ENCODE data around the gene TMEM248.
A peak's percentile ranks its signal among the peaks of the same experiment; 100 is the strongest.
"Not testable (repeated sequence)": the region's sequence is repeated elsewhere in the genome, so short reads cannot be mapped to it uniquely, and the experiment has no call there.

Gene TMEM248, protein sequence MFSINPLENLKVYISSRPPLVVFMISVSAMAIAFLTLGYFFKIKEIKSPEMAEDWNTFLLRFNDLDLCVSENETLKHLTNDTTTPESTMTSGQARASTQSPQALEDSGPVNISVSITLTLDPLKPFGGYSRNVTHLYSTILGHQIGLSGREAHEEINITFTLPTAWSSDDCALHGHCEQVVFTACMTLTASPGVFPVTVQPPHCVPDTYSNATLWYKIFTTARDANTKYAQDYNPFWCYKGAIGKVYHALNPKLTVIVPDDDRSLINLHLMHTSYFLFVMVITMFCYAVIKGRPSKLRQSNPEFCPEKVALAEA

DNA sequence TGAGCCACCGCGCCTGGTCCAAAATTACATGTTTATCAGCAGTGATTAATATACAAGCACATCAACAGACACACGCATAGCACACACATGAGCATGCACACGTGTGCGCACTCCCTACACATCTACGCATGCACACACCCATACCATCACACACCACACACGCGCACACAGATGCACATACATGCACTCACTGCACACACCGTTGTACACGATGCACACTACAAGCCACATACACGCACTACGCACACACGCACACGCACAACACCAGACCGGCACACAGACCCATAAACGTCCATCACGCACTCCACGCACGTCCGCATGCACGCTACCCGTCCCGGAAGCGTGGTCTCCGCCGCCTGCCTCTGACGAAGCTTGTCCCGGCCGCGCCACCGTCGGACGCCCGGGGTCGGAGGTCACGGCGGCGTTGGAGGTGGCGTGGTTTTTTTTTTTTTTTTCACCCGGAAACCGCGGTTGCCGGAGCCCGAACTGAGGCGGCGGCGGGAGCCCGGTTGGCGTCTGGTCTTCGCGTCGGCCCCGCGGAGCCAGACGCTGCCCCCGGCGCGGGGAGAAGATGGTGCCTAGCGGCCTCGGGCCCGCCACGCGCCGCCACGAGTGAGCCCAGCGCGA, at the start of gene TMEM248:
Gene TMEM248 (plus strand): TSS at position 457 of the 627 bp plus-strand sequence. CDS start 20,641 bp downstream, outside the sequence.
- H3K4me3 ChIP-seq (ENCODE audit: low read depth, low read length): peak within 1 kb of the TSS; percentile 84
- peak; percentile 66 for DNase-seq (ENCODE audit: low read depth)
- TF ChIP-seq, protein P1, sequence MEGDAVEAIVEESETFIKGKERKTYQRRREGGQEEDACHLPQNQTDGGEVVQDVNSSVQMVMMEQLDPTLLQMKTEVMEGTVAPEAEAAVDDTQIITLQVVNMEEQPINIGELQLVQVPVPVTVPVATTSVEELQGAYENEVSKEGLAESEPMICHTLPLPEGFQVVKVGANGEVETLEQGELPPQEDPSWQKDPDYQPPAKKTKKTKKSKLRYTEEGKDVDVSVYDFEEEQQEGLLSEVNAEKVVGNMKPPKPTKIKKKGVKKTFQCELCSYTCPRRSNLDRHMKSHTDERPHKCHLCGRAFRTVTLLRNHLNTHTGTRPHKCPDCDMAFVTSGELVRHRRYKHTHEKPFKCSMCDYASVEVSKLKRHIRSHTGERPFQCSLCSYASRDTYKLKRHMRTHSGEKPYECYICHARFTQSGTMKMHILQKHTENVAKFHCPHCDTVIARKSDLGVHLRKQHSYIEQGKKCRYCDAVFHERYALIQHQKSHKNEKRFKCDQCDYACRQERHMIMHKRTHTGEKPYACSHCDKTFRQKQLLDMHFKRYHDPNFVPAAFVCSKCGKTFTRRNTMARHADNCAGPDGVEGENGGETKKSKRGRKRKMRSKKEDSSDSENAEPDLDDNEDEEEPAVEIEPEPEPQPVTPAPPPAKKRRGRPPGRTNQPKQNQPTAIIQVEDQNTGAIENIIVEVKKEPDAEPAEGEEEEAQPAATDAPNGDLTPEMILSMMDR (IDR thresholded peaks at IDR 0.05; ENCODE audit: control insufficient read depth, extremely low read depth, insufficient read depth): no peak

DNA sequence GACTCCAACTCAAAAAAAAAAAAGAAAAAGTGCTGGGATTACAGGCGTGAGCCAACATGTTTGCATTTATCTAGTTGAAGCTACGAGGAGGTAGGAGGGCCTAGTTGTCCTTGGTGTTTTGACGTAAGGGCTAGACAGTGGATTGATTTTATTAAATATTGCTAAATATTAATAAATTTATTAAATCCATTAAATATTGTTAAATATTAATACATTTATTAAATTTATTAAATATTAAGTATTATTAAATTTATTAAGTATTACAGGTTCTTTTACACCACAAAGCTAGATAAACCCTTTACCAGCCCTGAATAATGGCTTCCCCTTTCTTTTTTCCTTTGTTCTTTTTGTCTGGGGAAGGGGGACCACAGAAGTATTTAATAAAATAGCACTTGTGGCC, 47.5 kb upstream of the TMEM248 start:
- TF ChIP-seq, protein P1 (IDR thresholded peaks at IDR 0.05; ENCODE audit: control insufficient read depth, extremely low read depth, insufficient read depth): no peak
- DNase-seq (ENCODE audit: low read depth): no peak
- H3K4me3 ChIP-seq (ENCODE audit: low read depth, low read length): no peak overlapping the region

DNA sequence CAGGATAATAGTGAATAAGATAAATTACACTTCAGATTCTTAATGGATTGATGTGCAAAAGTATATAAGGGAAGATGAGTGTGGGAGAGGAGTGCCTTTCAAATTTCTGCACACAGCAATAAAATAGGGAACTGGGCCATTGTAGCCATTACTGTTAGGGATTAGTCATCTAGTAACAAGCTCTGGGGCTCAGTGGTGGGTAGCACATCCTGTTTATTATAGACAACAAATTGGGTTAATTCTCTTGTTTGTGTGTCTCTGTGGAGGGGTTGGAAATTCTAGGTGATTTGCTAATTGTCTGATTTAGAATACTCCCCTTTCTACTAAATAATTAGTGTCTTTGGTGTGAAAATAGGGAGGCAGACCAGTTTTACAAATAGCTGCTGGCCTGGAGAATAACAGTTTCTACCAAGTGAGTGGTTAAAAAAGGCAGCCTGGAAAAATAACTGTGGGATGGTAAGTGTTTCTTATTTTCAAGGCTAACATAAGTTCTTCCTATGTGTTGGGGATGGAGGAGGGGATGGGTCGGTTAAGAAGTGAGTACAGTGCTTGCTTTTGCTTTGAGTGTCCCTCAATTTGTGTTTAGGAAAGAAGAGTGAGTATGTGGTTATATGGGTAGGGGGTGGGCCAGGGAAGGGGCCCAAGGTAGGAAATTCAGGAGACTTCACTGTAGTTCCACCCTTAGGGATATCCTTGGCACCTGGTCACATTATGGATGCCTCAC, 43.3 kb upstream of the TMEM248 start:
- DNase-seq (ENCODE audit: low read depth): no peak
- TF ChIP-seq, protein P1 (IDR thresholded peaks at IDR 0.05; ENCODE audit: control insufficient read depth, extremely low read depth, insufficient read depth): no peak
- H3K4me3 ChIP-seq (ENCODE audit: low read depth, low read length): no peak overlapping the region

DNA sequence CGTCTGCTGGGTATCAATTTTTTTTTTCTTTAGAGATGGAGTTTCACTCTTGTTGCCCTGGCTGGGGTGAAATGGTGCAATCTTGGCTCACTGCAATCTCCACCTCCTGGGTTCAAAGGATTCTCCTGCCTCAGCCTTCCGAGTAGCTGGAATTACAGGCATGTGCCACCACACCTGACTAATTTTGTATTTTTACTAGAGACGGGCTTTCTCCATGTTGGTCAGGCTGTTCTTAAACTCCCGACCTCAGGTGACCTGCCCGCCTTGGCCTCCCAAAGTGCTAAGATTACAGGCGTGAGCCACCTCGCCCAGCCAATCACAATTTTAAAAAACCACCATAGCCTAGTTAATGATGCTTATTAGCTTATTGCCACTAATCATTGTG, 42.7 kb upstream of the TMEM248 start:
- DNase-seq (ENCODE audit: low read depth); H3K4me3 ChIP-seq (ENCODE audit: low read depth, low read length): not testable (repeated sequence)

DNA sequence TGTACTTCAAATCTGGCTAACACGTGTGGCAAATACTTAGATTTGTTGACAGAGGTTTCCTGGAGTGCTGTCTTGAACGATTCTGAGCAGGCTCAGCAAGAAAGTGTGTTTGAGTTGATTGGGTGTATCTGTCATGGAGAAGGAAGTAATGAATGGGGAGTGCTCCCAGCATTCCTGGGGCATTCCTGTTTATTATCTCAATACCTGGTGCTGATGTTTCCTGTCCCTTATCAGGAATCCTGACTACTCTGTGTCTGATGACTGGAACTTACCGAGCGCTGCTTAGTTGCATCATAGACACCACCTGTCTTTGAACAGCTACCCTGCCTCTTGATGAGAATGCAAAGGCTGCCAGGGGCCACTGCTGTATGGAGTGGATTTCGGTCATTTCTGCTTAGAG, 41.0 kb upstream of the TMEM248 start:
- H3K4me3 ChIP-seq (ENCODE audit: low read depth, low read length): no peak overlapping the region
- TF ChIP-seq, protein P1 (IDR thresholded peaks at IDR 0.05; ENCODE audit: control insufficient read depth, extremely low read depth, insufficient read depth): no peak
- DNase-seq (ENCODE audit: low read depth): no peak

DNA sequence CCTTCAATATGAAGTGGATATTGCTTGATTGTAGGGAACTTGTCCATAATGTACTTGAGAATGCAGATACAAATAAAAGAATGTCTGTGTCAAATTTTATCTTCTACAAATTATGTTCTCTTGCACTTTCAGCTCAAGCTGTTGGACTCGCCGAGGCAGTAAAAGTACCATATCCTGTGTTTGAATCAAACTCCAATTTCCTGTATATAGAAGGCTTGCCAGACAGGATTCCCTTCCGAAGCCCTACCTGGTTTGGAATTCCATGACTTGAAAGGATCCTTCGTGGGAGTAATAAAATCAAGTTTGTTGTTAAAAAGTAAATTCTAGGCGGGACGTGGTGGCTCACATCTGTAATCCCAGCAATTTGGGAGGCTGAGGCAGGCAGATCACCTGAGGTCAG, 40.4 kb upstream of the TMEM248 start:
- not testable (repeated sequence) for H3K4me3 ChIP-seq (ENCODE audit: low read depth, low read length); DNase-seq (ENCODE audit: low read depth)

DNA sequence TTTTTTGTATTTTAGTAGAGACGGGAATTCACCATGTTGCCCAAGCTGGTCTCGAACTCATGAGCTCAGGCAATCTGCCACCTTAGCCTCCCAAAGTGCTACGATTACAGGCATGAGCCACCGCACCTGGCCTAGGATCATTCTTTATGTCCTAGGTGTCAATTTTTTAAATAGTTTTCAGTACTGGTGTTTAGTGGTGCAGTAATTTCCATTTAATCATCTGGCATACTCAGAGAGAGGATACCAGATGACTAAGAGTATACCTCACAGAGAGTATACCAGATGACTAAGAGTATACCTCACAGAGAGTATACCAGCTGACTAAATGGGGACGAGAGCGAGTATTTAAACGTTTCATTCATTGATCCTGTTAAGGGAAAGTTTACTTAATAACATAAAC, 37.3 kb upstream of the TMEM248 start:
- TF ChIP-seq, protein P1 (IDR thresholded peaks at IDR 0.05; ENCODE audit: control insufficient read depth, extremely low read depth, insufficient read depth): no peak
- DNase-seq (ENCODE audit: low read depth): no peak
- H3K4me3 ChIP-seq (ENCODE audit: low read depth, low read length): no peak overlapping the region

DNA sequence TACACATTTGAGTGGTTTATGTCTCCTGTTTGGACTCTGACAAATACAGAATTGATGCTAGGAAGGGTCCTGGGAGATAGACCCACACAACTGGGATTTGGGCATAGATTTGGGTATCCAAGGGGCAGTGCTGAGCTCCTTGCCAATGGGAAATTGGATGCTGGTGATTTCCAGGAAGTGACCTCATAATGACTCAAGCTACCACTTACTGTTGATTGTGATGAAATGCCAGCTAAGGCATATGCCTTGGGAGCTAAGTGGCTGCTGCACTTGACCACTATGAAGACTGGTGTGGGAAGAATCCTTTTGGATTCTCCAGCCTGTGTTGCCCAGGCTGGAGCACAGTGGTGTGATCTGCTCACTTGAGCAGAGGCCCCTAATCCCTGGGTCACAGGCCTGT, 36.5 kb upstream of the TMEM248 start:
- not testable (repeated sequence) for DNase-seq (ENCODE audit: low read depth)

More for the DNA sequence above, 36.5 kb upstream of the TMEM248 start:
- not testable (repeated sequence) for H3K4me3 ChIP-seq (ENCODE audit: low read depth, low read length)

Measured in LNCaP clone FGC (cell line).